Raji (cell line): ENCODE results near the gene BDH1.

Experiments used
- POLR2A ChIP-seq: IDR thresholded peaks from 2 replicates; pipeline ENCODE4 v1.6.1; 2011; ENCODE audit warnings: low read depth, low read length, control low read depth; ENCODE audit not compliant: insufficient read depth

Gene BDH1

DNA sequence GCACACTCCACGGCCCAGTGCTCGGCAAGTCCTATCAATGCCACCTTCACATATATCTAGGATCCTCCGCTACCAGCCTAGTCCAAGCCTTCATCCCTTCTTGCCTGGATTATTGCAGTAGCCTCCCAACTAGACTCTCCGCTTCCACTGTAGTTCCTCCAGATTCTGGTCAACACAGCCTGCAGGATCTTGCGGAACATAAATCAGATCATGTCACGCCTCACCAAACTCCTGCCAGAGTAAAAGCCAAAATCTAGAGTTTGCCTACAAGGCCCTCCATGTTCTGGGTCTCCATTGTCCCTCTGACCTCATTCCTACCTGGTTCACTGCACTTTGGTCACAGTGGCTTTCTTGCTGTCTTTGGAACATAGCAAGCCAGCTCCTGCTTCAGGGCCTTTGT is 3.6 kb downstream of the BDH1 start:
- no peak for TF ChIP-seq POLR2A

DNA sequence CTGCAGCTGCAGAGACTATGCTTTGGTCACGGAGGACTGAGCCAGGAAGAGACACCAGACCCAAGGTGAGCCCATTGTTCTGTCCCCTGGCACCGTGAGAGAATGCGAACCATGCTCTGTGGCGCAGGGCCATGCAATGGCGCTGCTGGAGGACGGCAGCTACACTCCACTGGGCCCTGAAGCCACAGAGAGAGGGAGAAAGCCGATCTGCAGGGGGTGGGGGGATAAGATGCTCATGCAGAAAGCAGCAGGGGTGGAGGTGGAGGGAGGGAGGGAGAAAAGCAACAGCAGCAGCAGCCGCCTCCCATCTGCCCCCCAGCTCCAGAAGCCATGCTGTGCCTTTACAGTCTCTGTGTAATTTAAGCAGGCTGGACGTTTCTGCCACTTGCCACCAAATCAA is 5.3 kb downstream of the BDH1 start:
- no peak for TF ChIP-seq POLR2A

DNA sequence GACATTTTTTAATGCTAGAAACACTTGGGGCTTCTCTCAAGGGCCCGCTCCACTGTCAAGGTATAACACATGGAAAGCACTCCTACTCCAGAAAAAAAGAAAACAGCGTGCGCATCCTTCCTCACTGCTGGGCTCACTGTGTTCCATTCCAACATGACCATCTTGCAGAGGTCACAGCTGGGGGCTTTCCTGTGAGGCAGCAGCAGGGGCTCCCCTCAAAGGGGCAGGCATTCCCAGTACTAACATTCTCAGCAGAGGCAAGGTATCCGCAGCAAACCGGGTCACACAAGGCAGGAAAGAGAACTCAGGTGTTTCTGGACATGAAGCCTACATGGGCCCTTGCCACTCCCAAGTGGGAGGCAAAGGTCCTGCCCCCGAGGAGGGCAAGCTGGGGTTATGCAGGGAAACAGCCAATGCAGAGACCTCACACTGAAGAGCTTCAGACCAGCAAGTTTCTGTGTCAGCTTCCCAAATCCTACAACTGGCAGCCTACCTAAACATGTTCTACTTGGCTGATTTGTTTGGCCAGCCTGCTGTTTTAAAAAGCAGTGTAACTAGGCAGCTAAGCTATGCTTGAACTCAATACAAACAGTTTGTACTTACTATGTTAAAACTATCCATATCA is 6.4 kb downstream of the BDH1 start:
- no peak for TF ChIP-seq POLR2A

DNA sequence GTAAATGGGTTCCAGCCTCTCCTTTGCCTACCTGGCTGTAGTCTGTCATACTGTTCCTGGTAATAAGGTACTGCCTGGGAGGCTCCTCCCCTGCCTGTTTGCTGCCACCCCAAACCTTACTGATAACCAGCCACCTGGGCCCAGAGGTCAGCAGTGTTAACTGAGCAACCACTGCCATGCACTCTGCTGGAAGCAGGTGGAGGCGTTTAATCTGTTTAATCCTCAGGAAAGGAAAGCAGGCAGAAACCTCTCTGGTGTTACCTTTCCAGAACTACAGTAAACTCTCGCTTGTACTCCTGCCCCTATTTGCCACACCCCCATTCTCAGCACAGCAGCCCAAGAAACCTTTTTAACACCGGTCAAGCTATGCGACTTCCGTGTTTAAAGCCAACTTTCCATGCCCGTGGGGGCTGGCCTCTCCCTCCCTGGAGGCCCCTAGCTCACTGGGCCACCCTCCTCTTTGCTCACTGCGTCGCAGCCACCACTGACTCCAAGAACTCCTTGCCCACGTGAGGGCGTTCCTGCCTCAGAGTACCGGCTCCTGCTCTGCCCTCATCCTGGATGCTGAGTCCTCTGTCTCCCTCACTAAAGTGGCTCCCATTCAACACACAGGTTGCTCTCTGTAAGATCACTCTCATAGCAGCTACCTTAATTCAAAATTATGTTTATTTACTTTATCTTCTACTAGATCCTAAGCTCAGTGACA is 8.3 kb downstream of the BDH1 start:
- no peak for TF ChIP-seq POLR2A

DNA sequence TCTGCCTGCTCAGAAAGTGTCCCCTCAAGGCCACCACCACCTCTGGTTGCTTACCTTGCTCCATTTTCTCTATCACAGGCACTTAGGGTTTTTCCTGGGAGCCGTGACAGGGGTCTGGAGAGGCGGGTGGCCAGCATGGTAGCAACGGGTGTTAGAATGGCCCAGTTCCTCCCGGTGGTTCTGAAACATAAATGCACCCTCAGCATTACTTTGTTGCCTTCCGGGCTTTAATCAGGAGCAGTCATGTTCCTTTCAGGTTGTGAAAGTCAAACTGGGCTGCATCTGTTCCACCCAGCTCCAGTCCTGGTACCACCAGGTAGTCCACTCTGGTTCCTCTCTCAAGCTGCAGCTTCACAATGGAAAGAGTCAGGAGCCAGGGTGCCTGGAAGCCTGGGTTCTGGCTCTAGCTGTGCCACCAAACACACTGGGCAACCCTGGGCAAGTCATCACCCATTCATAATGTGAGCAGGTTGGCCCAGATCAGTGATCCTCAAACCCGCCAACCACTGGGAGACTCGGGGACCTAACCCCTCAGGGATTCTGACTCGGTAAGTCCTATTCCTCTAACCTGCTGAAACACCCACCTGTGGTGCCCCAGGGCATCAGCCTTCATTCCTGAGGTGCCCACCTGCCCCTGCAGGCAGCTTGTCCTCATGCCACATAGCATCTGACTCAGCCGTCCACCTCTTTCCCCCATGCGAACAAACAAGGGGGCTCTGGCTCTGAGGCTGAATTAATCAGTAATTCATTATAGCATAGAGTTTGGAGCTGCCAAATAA is 9.3 kb downstream of the BDH1 start:
- TF ChIP-seq POLR2A = no peak

DNA sequence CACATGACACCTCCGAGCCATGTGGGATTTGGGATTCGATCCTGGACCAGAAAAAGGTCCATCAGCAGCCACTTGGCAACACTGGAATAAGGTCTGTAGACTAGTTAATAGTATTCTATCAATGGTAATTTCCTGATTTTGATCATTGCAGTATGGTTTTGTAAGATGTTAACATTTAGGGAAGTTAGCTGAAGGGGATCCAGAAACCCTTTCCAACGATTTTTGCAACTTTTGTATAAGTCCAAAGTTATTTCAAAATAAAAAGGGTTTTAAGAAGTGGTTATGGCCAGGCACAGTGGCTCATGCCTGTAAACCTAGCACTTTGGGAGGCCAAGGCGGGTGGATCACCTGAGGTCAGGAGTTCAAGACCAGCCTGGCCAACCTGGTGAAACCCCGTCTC is 10.2 kb downstream of the BDH1 start:
- TF ChIP-seq POLR2A = no peak

DNA sequence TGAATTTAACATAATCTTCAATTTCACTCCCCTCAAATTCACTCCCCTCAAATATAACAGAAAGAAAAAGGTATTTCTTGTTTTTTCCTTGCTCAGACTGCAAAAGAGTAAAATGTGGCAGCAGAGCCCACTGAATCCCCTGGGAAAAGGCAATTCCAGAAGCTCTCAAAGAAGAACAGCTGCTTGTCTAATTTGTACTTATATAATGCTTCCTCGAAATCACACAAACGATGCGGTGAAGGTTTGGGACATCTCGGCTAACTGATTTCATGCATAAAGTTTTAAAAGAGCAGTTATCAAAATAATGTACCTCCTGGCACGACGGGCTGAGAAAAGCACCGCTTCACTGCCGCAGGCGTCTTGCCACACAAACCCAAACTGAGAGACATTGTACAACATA is 10.7 kb downstream of the BDH1 start:
- no peak for TF ChIP-seq POLR2A

DNA sequence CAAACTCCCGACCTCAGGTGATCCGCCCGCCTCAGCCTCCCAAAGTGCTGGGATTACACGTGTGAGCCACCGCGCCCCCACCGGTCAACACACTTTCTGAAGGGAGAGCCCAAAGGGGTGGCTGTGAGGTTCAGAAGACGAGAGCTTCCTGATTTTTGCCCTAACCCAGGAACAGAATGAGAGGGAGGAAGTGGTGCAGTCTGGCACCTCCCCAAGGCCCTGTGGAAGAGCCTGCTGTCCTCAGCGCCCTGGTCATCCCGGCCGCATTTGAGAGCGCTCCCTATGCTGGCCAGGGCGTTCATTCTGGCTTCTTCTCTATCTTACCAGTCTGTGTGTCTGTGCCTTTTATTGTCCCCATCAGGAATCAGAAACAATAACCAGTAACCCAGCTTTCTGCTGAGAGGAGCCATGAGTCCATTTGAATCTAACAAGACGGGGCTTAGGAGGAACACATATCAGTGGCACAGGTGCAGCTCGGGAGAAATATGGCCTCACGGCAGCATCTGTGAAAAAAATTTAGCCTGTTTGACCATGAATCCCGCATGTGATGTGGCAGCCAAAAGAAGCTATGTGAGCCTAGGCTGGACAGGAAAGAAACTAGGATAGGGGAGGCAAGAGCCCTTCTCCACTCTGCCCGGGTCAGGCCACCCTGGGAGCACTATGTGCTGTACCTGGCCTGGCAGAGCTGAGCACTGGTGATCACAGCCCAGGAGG is 12.9 kb downstream of the BDH1 start:
- TF ChIP-seq POLR2A = no peak

DNA sequence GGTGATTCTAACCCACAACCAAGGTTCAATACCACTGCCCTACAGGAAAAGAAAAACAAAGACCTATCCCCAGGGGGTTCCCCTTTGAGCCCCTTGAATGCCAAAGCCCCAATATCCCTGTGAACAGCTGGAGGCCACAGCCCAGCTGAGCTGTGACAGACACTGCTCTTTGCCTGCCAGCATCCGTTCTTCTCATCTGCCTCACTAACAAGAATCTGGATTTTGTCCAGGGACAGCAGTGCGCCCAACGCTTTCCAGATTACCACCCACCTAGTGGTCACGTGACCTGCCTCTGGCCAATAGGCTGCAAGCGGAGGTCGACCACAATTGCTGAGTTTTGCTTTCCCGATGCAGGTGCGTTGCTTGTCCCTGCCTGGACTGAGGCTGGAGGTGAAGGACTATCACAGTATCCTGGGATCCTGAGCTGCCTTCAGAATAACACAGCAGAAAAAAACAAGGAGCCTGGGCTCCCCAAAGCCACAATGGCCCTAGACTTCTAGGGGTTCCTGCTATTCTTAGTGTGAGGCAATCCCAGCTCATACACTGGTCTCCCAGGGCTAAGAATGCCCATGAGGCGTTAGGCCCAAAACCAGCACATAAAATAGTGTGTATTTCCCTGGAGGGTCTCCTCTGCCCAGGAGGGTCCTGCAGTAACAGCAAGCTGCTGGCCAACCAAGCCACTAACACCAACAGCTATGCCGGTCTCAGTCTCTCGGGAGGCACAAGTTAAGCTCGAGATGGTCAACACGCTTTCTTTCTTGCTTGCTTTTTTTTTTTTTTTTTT is 13.8 kb downstream of the BDH1 start:
- no peak for TF ChIP-seq POLR2A

DNA sequence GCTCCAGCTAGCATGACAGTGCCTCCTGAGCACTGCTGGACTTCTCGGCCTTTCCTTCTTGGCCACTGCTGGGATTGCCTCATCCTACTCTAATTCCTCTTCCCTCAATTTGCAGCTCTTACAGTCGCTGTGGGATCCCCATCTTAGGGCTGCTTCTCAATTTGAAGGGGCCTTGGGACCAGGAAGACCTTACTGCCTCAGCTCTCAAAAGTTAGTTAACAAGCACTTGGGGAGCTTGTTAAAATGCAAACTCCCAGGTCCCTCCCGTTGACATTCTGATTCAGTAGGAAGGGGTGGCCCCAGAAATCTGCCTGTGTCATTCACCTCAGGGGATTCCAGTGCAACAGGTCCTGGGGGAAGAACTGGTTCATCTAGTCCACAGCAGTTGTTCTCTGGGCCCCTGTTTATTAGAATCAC is 14.8 kb downstream of the BDH1 start:
- no peak for TF ChIP-seq POLR2A

DNA sequence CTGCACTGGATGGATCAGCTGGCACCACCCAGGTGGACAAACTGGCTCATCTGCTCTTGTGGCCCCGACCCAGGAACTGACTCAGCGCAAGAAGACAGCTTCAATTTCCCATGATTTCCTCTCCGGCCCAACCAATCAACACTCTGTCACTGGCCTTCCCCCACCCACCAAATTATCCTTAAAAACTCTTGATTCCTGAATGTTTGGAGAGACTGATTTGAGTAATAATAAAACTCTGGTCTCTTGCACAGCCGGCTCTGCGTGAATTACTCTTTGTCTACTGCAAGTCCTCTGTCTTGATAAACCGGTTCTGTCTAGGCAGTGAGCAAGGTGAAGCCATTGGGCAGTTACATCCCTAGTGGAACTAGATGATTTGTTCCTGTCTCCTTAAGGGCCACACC is 16.1 kb downstream of the BDH1 start:
- no peak for TF ChIP-seq POLR2A

DNA sequence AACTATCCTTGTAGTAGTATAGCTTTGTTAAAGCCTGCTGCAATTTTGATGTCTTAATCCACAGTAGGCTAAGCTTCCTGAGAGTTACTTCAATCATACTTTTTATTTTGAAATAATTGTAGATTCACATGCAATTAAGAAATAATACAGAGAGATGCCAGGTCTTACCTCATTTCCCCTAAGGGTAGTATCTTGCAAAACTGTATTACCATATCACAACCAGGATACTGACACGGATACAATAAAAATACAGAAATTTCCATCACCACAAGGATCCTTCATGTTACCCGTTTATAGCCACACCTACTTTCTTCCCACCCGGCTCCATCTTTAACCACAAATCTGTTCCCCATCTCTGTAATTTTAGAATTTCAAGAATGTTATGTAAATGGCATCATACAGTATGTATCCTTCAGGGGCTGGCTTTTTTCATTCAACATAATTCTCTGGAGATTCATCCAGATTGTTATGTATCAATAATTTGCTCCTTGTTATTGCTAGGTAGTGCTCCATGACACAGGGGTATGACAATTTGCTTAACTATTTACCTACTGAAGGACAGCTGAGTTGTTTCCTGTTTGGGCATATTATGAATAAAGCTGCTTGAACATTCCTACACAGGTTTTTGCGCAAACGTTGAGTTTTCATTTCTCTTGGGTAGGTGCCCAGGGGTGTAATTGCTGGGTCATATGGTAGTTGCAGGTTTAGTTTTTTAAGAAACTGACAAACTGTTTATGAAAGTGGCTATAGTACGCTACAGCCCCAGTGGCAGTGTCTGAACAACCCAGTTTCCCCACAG is 21.6 kb downstream of the BDH1 start:
- no peak for TF ChIP-seq POLR2A

DNA sequence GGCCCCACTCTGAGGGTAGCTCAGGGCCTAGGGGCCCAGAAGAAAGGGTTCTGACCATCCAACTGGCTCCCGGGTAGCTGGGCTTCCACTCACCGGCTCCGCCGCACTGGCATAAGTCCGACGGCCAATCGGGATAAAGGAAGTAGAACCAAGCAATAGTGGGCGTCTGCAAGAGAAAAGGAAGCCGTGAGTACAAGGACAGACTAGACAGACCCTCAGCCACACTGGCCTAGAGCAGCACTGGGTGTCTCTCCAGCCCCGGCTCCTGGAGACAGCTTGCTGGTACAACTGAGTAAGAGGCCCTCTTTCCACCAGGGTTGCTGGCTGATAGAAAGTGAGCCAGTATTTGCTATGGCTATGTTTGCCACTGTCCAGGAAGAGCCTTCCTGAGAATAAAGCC is 22.4 kb downstream of the BDH1 start:
- TF ChIP-seq POLR2A = no peak

DNA sequence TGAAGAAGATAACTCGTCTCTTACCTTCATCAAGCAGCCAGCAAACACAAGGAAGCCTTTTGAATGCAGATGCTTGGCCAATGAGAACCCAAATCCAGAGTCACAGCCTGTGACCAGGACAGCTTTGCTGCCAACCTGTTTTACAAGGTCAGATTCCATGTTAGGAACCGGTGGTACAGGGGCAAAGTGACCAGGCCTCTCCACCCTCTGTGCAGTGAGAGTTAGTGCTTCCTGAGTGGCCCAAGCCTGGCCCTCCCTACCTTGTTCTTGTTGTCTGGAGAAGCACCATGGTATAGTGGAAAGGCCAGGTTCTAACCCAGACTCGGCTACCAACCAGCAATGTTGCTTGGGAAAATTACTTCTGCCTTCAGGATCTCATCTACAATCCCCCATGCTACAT is 23.4 kb downstream of the BDH1 start:
- TF ChIP-seq POLR2A = no peak
